OCI-LY3 (cell line): ENCODE measurements around the gene SFMBT1.

Experiments used
- CTCF ChIP-seq: fragments of 200-600, 300-600 bp; sonication (generic); IDR thresholded peaks from 2 replicates; pipeline ENCODE4 v1.5.1; 2014; ENCODE audit warnings: antibody characterized with exemption, low read length, low read depth
- EZH2phosphoT487 ChIP-seq: fragments of 200-600 bp; shearing (Covaris generic); IDR thresholded peaks from 2 replicates; pipeline ENCODE4 v1.6.1; 2018; ENCODE audit warnings: antibody characterized with exemption, mixed run types, low read depth

- no peak for TF ChIP-seq CTCF
- TF ChIP-seq EZH2phosphoT487 = no peak
Measured at GRCh38 chr3:53092216-53092615, 46.3 kb upstream of the SFMBT1 start.
